GM23248 (cell line): Measurements from ENCODE around the gene CEP89.

ENCODE experiments used
- EZH2 ChIP-seq: fragments of 200-600 bp; sonication (generic); IDR thresholded peaks from 2 replicates; pipeline ENCODE4 v1.6.1; 2018; ENCODE audit warnings: antibody characterized with exemption, mild to moderate bottlenecking; ENCODE audit not compliant: insufficient read depth, poor library complexity, severe bottlenecking
- EZH2phosphoT487 ChIP-seq: fragments of 200-600 bp; sonication (generic); IDR thresholded peaks from 2 replicates; pipeline ENCODE4 v1.6.1; 2018; ENCODE audit warnings: antibody characterized with exemption, moderate library complexity, mild to moderate bottlenecking, low read depth; ENCODE audit not compliant: insufficient read depth

- TF ChIP-seq EZH2 (no peak), EZH2phosphoT487 (no peak)
Measured at GRCh38 chr19:33000510-33000909, 28.8 kb upstream of the CEP89 start.
